CD4-positive, alpha-beta T cell (primary cell): ENCODE results near the gene DUS1L. TPM values are rescaled to one million over a fixed set of nuclear protein-coding genes. Genes with fewer than 3 reads are reported as not detected.

ENCODE experiments used
- ATAC-seq: fragments of 200-7000 bp; cut with Tn5 transposase; one replicate; pipeline ENCODE4 v1.10.0; 2022; ENCODE audit warnings: mild to moderate bottlenecking; ENCODE audit not compliant: poor library complexity
- CTCF ChIA-PET: fragments of 350-600 bp; sonication (Branson Sonifier 250); formaldehyde crosslinking; loops from one replicate; lab custom pipeline; 2021; ENCODE audit warnings: antibody characterized with exemption, inconsistent platforms; lab: Charles Lee
- POLR2A ChIA-PET: fragments of 350-600 bp; sonication (Branson Sonifier 250); formaldehyde crosslinking; loops from one replicate; lab custom pipeline; 2021; ENCODE audit warnings: antibody characterized with exemption, inconsistent platforms; lab: Charles Lee
- DNase-seq, 14 experiments: peaks; one replicate each; pipeline ENCODE4 v3.0.0-alpha.2; 2013 to 2020; ENCODE audit warnings: mixed read lengths in 2 of 14
- H3K27ac ChIP-seq, 2 donors: one replicate each; pipeline versions ENCODE4 v1.5.1 to v1.7.0; 2013; ENCODE audit warnings: low read length in 2 of 2, low read depth in 1 of 2, mild to moderate bottlenecking in 1 of 2
- H3K27me3 ChIP-seq, 2 experiments: 1 replicate in 1 of 2; 2 replicates in 1 of 2; pipeline versions ENCODE4 v1.6.1 to v1.7.0; 2013; ENCODE audit warnings: low read length in 2 of 2, control low read depth in 1 of 2, mild to moderate bottlenecking in 1 of 2, moderate library complexity in 1 of 2; ENCODE audit not compliant: insufficient read depth in 2 of 2, control insufficient read depth in 1 of 2
- H3K36me3 ChIP-seq: one replicate; pipeline ENCODE4 v1.6.1; 2013; ENCODE audit warnings: low read length, control low read depth; ENCODE audit not compliant: insufficient read depth
- H3K4me1 ChIP-seq: one replicate; pipeline ENCODE4 v1.6.1; 2013; ENCODE audit warnings: low read length, control low read depth; ENCODE audit not compliant: insufficient read depth
- H3K4me3 ChIP-seq: one replicate; pipeline ENCODE4 v1.5.1; 2013; ENCODE audit warnings: mild to moderate bottlenecking, low read length, moderate library complexity
- H3K9me3 ChIP-seq, 2 experiments: 1 replicate in 1 of 2; 2 replicates in 1 of 2; pipeline versions ENCODE4 v1.6.1 to v1.7.0; 2013; ENCODE audit warnings: low read length in 2 of 2, mild to moderate bottlenecking in 2 of 2, control low read depth in 1 of 2, moderate library complexity in 1 of 2; ENCODE audit not compliant: control insufficient read depth in 1 of 2, insufficient read depth in 1 of 2
- H3K27ac Mint-ChIP-seq: one replicate; pipeline ENCODE4 v1.8.0; 2020; ENCODE audit warnings: mixed read lengths
- H3K27me3 Mint-ChIP-seq: one replicate; pipeline ENCODE4 v1.8.0; 2021; ENCODE audit warnings: mixed read lengths
- H3K36me3 Mint-ChIP-seq: one replicate; pipeline ENCODE4 v1.8.0; 2021; ENCODE audit warnings: low read depth, mixed read lengths
- H3K4me1 Mint-ChIP-seq: one replicate; pipeline ENCODE4 v1.8.0; 2021; ENCODE audit warnings: low read depth, mixed read lengths
- H3K4me3 Mint-ChIP-seq: one replicate; pipeline ENCODE4 v1.8.0; 2020; ENCODE audit warnings: mild to moderate bottlenecking, mixed read lengths
- H3K9me3 Mint-ChIP-seq: one replicate; pipeline ENCODE4 v1.8.0; 2020; ENCODE audit warnings: mixed read lengths
- intact Hi-C, 2 experiments: fragments of 100-400 bp; cut with DNase I in 1 of 2; cut with micrococcal nuclease in 1 of 2; formaldehyde crosslinking; loops; one replicate each; pipeline versions ENCODE4 v1.15.1 to v1.9.0; 2023 to 2025; cut with DNase I, micrococcal nuclease
- total RNA-seq, 174 experiments: library from RNA in 2 of 174; stranded (reverse) in 2 of 174; gene quantifications; one replicate each; pipeline ENCODE4 v1.2.3 and lab custom pipeline; 2021 to 2026
- TF ChIP-seq, protein P1 (sequence below): fragments of 200-600 bp; IDR thresholded peaks from one replicate; pipeline ENCODE4 v1.8.0; 2022; ENCODE audit warnings: antibody characterized with exemption, mild to moderate bottlenecking

DUS1L gene
- total RNA-seq, 2 experiments from 2014 or later: 160 to 163 TPM

DNA sequence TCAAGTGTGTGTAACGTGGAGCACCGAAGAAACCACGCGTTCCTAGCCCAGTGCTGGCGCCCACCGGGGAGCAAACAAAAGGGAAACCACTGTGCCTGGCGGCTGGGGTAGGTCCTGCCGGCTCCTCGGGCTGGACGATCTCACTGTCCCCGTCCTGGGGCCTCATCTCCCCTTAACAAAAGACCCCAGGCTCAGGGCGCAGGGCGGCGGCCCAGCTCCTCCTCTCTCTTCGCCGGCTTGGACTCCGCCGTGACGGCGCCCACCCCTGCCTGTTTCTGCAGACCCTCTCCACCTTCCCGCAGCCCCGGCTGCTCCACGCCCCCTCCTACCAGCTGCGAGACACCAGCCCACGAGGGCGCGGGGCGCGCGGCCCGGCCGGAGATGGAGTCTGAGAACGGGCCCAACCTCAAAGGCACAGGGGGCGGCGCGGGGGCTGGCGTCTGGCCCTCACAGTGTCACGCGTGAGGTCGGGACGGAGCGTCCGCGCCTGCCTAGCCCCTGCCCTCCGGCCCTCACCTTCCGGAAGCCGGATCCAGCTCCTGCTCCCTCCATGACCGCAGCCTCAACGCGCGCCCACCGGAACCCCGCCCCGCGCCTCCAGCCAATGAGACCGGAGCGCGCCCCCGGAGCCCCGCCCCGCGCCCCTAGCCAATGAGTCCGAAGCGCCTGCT is 43.2 kb downstream of the DUS1L start, which contains the start of gene CENPX:
TSS of gene CENPX (minus strand) at position 569 of the 671 bp plus-strand sequence. CDS start at position 552, 17 bp downstream.
- H3K27ac Mint-ChIP-seq: peak within 1 kb of the TSS; percentile 69
- peaks cover 5% of the 10 kb centered on the region for H3K36me3 Mint-ChIP-seq
- Histone ChIP-seq H3K4me3 (peak within 1 kb of the TSS; percentile 71), H3K36me3 (peaks cover 11% of the 10 kb centered on the region), H3K27ac (peak within 1 kb of the TSS in 1 of 2 donors; percentile 46), H3K9me3 (no peaks in the 10 kb centered on the region), H3K27me3 (no peaks in the 10 kb centered on the region), H3K4me1 (peaks cover 47% of the 10 kb centered on the region)
- intact Hi-C loops: loop anchor here (1.0 to 5.0 kb wide), 3 partner anchors 45 to 150 kb away; partner anchors contain the start of genes ARHGDIA (in 2 of the 2), ASPSCR1 (in 1 of the 2) and FASN (in 1 of the 2)
- ATAC-seq (no peak), DNase-seq (no peak)
- TF ChIP-seq, protein P1, sequence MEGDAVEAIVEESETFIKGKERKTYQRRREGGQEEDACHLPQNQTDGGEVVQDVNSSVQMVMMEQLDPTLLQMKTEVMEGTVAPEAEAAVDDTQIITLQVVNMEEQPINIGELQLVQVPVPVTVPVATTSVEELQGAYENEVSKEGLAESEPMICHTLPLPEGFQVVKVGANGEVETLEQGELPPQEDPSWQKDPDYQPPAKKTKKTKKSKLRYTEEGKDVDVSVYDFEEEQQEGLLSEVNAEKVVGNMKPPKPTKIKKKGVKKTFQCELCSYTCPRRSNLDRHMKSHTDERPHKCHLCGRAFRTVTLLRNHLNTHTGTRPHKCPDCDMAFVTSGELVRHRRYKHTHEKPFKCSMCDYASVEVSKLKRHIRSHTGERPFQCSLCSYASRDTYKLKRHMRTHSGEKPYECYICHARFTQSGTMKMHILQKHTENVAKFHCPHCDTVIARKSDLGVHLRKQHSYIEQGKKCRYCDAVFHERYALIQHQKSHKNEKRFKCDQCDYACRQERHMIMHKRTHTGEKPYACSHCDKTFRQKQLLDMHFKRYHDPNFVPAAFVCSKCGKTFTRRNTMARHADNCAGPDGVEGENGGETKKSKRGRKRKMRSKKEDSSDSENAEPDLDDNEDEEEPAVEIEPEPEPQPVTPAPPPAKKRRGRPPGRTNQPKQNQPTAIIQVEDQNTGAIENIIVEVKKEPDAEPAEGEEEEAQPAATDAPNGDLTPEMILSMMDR: no peak
- ChIA-PET CTCF (interaction anchor here (0.6 to 6.2 kb wide), 5 partner anchors 15 to 145 kb away, joined by 4 to 174 read pairs (median 8); partner anchors contain the start of genes DCXR, MAFG and NOTUM), POLR2A (interaction anchor here (0.7 to 5.0 kb wide), 14 partner anchors 10 to 339 kb away, joined by 3 to 51 read pairs (median 4); partner anchors contain the start of genes ARL16, ASPSCR1, DCXR and HGS)
- no peaks in the 10 kb centered on the region for H3K27me3 Mint-ChIP-seq
- H3K4me1 Mint-ChIP-seq: peaks cover 21% of the 10 kb centered on the region
- peak within 1 kb of the TSS; percentile 92 for H3K4me3 Mint-ChIP-seq
- no peaks in the 10 kb centered on the region for H3K9me3 Mint-ChIP-seq

DNA sequence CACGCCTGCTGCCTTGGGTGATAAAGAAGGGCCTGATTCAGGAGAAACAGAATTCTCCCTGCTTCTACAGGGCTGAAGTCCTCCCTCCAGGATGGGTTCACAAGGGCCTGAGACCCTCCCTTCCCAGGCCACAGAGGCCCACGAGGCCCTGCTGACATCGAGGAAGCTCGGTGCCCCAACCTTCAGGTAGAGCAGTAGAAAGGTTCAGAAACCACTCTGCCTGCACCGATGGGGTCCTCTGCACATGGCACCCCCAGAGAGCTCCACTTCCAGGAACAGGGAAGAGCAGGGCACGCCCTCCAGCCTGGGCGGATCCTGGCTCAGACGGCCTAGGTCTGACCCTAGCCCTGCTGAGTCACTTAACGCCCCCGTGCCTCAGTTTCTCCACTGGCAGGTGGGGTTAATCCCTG is 43.7 kb downstream of the DUS1L start:
- TF ChIP-seq, protein P1: no peak
- no peak for ATAC-seq
- H3K4me1 Mint-ChIP-seq: peaks cover 21% of the 10 kb centered on the region
- no peaks in the 10 kb centered on the region for H3K9me3 ChIP-seq
- peak overlapping the region; percentile 70 for H3K4me3 ChIP-seq
- H3K4me1 ChIP-seq: peaks cover 47% of the 10 kb centered on the region
- DNase-seq: no peak
- H3K27me3 Mint-ChIP-seq: no peaks in the 10 kb centered on the region
- H3K4me3 Mint-ChIP-seq: peak overlapping the region; percentile 92
- peaks cover 5% of the 10 kb centered on the region for H3K36me3 Mint-ChIP-seq
- H3K27ac Mint-ChIP-seq: peak overlapping the region; percentile 9
- no peak overlapping the region for H3K27ac ChIP-seq
- intact Hi-C loops: loop anchor here (1.0 to 5.0 kb wide), 4 partner anchors 45 to 150 kb away; partner anchors contain the start of genes ARHGDIA (in 2 of the 2), ASPSCR1 (in 1 of the 2) and FASN (in 1 of the 2)
- H3K27me3 ChIP-seq: no peaks in the 10 kb centered on the region
- H3K36me3 ChIP-seq: peaks cover 11% of the 10 kb centered on the region
- ChIA-PET CTCF (interaction anchor here (1.7 to 6.2 kb wide), 4 partner anchors 8 to 94 kb away, joined by 5 to 174 read pairs (median 11); partner anchors contain the start of genes MAFG, NOTUM and RAC3), POLR2A (interaction anchor here (1.1 to 5.0 kb wide), 7 partner anchors 9 to 105 kb away, joined by 3 to 51 read pairs (median 12); partner anchors contain the start of genes ASPSCR1, DCXR and NOTUM)
- H3K9me3 Mint-ChIP-seq: no peaks in the 10 kb centered on the region

DNA sequence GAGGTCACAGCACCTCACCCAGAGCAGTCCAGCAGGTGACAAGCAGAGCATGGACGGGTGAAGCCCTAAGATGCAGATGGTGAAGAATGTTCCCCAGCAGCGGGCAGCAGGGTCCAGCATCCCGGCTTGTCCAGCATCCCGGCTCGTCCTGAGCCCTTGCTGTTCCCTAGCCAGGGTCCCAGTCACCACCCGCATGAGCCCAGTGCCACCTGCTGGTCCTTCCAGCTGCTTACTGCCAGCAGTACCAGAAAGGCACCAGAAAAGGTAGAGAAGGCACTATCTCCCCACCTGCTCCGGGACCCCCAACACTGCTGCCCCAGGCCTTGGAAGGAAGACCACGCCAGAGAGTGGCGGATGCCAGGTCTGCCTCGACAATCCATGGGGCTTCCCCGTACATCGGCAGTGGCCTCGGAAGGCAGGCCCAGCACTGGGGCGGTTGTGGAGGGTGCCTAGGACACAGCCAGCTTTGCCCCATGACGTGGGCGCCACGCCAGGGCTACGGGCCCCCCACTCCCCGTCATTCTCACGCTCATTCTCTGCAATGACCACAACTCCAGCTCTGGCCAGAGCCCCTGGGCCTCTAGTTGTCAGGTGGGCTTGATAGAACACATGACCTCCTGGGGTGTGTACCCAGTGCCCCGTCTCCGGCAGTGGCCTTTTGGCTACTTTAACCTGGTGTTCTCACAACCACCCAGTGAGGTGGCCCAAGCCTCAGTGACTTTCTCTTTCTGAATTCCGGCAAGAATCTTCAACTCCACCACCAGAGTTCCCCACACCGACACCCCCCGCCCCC is 44.3 kb downstream of the DUS1L start:
- CTCF ChIA-PET: interaction anchor here (1.7 to 6.2 kb wide), 4 partner anchors 9 to 94 kb away, joined by 5 to 174 read pairs (median 11); partner anchors contain the start of genes MAFG, NOTUM and RAC3

More for the DNA sequence above, 44.3 kb downstream of the DUS1L start:
- DNase-seq (peak; percentile 38 to 79 (median 58)), ATAC-seq (no peak)
- Mint-ChIP-seq H3K36me3 (peaks cover 5% of the 10 kb centered on the region), H3K4me3 (peak overlapping the region; percentile 92), H3K27ac (peak overlapping the region; percentile 9), H3K9me3 (no peaks in the 10 kb centered on the region), H3K4me1 (peaks cover 21% of the 10 kb centered on the region), H3K27me3 (no peaks in the 10 kb centered on the region)
- peak overlapping the region; percentile 70 for H3K4me3 ChIP-seq
- TF ChIP-seq, protein P1: peak; percentile 71
- POLR2A ChIA-PET: interaction anchor here (1.1 to 5.0 kb wide), 6 partner anchors 9 to 77 kb away, joined by 3 to 51 read pairs (median 12); partner anchors contain the start of genes ASPSCR1, DCXR and NOTUM
- H3K9me3 ChIP-seq: no peaks in the 10 kb centered on the region
- intact Hi-C loops: loop anchor here (1.0 to 5.0 kb wide), 2 partner anchors 62 to 149 kb away; partner anchors contain the start of gene ARHGDIA (in 2 of the 2)
- peaks cover 47% of the 10 kb centered on the region for H3K4me1 ChIP-seq
- H3K27ac ChIP-seq: no peak overlapping the region
- no peaks in the 10 kb centered on the region for H3K27me3 ChIP-seq
- H3K36me3 ChIP-seq: peaks cover 11% of the 10 kb centered on the region
